GM19324 (cell line): Measurements from ENCODE around the gene PDE8B.

ENCODE experiments used
- ATAC-seq: cut with Tn5 transposase; IDR thresholded peaks from one replicate; pipeline ENCODE4 v1.9.1; 2021; ENCODE audit warnings: mild to moderate bottlenecking, moderate library complexity; ENCODE audit not compliant: unreplicated experiment, low FRiP score

Gene PDE8B

DNA sequence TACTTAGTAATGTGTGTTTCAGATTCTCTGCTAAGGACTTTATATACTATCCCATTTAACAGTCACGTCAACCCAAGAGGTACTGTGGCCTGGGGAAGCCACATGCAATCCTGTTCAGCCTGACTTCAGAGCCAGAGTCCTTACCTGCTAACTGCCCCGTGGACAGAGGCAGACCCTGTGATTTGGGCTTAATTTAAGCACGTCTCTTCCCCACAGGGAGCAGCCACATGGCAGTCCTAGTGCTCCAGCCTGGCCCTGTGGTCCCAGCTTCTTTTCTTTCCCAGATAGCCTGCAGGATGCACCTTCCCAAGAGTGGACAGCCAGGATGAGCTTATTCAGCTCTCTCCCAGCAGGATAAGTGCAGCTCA lies 71.5 kb downstream of the PDE8B start:
- no peak for ATAC-seq

DNA sequence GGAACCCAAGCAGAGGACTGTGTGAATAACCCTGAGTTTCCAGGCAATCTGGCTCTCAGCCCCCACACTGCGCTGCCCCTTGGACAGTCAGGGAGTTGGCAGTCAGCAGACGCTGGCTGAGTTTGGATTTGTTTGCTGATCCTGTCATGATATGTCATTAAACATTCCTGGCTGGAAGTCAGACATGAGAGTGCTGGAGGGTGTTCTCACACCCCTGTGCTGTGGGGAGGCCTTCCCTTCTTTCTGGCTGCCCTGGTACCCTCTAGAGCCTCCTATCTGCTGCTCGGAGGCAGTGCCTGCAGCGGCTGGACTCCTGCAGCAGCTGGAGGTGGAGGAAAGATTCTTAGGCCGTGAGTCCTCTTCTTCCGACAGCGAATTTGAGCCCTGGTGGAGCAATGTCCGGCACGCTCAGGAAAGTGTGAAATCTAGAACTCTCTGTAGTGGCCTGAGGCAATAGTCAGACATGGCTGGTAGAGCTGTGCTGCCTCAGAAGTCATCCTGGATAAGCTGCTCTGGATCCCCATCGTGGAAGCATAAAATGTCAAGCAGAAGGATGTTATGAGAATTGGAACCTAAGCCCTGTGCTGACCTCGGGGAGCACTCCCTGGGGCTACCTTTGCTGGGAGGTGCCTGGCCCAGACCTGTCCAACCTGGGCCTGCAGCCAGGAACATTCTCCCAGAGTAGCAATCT lies 72.0 kb downstream of the PDE8B start:
- no peak for ATAC-seq

DNA sequence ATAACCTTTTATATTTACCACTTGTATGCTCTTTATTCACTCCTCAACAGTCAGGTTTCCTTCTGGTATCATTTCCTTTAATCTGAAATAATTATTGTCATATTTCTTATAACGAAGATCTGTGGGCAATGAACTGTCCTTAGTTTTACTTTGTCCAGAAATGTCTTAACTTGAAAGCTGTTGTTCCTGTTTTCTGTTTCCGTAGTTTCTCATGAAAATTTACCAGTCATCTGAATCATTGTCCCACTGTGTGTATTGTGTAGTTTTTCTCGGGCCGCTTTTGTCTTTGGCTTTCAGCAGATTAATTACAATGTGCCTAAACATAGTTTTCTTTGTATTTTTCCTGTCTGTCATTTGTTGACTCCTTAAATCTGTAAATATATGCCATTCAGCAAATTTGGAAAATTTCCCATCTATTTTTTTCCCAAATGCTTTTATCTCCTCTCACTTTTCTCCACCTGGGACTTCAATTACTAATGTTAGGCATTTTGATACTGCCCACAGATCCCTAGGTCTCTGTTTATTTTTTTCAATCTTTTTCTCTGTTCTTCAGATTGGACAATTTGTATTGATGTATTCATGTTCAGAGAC lies 74.9 kb downstream of the PDE8B start:
- ATAC-seq = no peak

DNA sequence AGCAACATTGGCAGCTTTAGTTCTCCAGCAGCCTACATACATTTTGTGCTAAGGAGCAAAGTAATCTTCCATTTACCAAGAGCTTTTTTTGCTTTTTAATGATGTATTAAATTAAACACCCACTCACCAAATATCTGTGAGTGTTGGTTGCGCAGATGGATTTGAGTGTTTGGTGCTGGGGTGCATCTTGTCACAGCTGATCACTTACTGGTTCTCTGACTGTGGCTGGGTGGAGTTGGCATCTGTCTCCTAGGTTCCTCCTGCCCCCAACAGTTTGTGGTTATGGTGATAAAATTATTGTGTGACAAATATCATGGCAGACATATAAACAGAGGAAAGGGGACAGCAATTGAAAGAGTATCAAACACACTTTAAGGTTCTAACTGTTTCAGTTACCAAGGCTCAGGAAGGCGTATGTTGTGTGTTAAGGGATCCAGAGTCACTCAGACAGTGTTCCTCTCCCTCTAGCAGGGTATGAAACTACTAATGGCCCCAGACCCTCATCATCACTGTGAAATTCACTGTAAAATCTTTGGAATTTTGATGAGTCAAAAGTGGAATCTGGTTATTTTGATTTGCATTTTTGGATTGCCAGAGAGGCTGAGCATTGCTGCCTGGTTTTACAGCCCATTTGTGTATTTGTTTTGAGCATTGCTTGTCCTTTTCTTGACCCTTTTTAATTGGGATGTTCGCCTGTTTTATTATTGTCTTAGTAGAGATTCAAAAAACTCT lies 81.7 kb downstream of the PDE8B start:
- no peak for ATAC-seq

DNA sequence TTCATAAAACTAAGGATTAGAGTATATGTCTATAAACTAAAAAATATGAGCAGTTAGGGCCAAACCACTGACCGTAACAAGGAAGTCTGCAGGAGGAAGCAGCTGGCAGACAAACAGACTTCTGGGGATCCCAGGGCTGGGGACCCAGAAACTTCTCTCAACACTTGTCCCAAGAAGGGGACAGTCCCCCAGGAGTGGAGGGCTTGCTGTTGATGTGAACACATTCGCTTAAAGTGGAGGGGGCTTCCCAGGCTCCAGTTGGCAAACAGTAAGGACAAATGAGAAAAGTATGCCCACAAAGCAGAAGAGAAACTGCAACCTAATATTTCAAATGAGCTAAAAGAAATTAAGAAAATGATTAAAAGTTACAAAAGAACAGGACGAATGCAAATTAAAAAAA lies 83.7 kb downstream of the PDE8B start:
- ATAC-seq = no peak

DNA sequence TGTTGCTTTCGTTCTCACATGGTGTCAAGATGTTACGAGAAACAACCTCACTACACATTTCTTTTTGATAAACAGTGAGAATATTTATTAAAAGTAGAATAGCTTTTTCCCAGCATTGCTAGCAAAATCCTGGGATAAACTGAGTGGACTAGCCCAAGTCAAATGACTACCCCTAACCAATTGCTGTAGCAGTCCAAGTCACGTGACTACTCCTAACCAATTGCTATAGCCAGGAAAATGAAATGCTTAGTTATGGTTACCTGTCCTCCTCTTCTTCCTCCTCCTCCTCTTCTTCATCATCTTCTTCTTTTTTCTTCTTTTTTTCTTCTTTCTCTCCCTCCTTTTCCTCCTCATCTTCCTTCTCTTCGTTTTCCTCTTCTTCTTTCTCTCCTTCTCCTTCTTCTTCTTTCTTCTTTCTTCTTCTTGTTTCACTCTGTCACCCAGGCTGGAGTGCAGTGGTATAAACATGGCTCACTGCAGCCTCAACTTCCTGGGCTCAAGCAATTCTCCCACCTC lies 85.4 kb downstream of the PDE8B start:
- no peak for ATAC-seq

DNA sequence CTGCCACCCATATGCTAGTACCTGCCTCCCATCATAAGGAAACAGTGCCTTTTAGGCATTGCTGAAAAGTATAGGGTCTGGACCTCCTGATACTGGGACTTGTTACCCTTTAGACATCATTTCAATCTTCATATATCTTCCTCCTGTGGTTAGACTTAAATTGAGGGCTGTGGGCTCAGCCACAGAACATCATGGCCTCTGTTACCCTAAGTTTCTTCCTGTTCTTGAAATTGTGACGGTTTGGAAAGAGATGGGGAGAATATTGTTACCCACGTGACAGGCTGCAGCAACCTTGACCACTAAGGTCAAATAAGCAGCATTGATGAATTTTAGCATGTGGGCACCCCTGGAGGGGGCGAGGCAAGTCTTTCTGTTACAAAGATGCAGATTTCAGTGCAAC lies 87.7 kb downstream of the PDE8B start:
- ATAC-seq = no peak

GRCh38 chr5:77300451-77300850 lies 90.0 kb downstream of the PDE8B start:
- ATAC-seq = no peak

- no peak for ATAC-seq
These were observed 91.0 kb downstream of the PDE8B start for GRCh38 chr5:77301447-77301883.

DNA sequence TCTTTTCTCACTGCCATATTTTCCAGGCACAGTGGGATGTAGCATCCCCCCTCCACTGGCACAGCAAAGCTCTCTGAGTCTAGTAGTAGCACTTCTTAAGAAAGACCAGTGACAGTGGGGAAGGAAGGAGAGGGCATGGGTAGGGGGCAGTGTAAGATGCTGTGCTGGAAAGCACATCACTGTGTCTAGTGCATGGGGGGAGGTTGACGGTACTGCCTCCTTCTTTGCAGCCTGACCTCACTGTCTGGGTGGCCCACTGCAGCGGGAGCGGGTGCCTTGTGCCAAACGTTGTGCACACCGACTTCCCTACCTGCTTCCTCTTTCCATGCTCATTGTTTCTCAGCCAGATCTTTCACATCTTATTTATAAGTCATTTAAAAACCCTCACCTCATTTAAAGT lies 91.8 kb downstream of the PDE8B start:
- ATAC-seq = no peak

GRCh38 chr5:77302653-77303052 lies 92.2 kb downstream of the PDE8B start:
- no peak for ATAC-seq

- no peak for ATAC-seq
These were observed 93.9 kb downstream of the PDE8B start for GRCh38 chr5:77304388-77304787.

GRCh38 chr5:77305222-77305846 lies 94.9 kb downstream of the PDE8B start:
- ATAC-seq = no peak

- no peak for ATAC-seq
These were observed 95.5 kb downstream of the PDE8B start for GRCh38 chr5:77305956-77306355.

GRCh38 chr5:77306531-77306930 lies 96.1 kb downstream of the PDE8B start:
- ATAC-seq = no peak

- ATAC-seq = no peak
These were observed 97.9 kb downstream of the PDE8B start for GRCh38 chr5:77308154-77308960.

DNA sequence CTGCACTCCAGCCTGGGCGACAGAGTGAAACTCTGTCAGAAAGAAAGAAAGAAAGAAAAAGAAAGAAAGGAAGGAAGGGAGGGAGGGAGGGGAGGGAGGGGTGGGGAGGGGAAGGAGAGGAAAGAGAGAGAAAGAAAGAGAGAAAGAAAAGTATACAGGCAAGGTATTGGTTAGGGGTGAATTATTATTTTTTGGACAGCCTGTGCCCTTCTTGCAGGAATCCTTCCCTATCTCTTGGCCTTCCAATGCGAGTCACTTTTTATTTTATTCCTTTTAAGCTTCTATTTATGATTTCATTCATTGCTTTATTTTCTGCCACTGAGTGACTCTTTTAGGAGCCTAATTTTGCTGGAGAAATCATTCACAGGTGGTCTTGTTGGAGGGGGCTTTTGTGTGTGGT lies 98.7 kb downstream of the PDE8B start:
- ATAC-seq = no peak

- no peak for ATAC-seq
These were observed 100.2 kb downstream of the PDE8B start for GRCh38 chr5:77310494-77311213.

GRCh38 chr5:77311214-77311571 lies 100.7 kb downstream of the PDE8B start:
- no peak for ATAC-seq

DNA sequence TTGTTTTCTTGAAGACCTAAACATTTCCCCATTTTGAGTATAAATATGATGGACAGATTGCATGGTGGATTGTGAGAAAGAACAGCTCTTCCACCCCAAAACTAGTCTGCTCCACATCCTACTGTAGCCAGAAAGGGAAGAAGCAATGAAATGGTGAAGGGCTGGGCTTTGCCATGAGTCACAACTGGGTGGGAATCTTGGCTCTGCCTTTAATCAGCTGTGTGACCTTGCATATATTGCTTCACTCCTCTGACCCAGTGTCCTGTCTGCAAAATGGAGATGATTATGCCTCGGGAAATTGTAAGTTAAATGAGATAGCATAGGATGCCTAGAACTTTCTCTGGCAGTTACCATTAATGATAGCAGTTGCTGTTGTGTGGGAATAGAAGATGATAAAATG lies 101.9 kb downstream of the PDE8B start:
- no peak for ATAC-seq
